Breast epithelium (tissue), 4 donors: ENCODE results near the gene OPRD1. TPM values are rescaled to one million over a fixed set of nuclear protein-coding genes. Genes with fewer than 3 reads are reported as not detected.

ENCODE experiments used
- DNase-seq, 2 donors: peaks; one replicate each; pipeline ENCODE4 v3.0.0-alpha.2; 2019; ENCODE audit warnings: low spot score in 2 of 2
- H3K27ac ChIP-seq, 2 donors: fragments of 200-600 bp; sonication (generic) in 1 of 2; one replicate each; pipeline ENCODE4 v1.5.1; 2016 to 2019; ENCODE audit warnings: mild to moderate bottlenecking in 1 of 2
- H3K27me3 ChIP-seq, 2 donors: fragments of 200-600 bp; sonication (generic) in 1 of 2; one replicate each; pipeline versions ENCODE4 v1.5.1 to v1.6.0; 2017 to 2019; ENCODE audit warnings: control low read depth in 1 of 2, mild to moderate bottlenecking in 1 of 2
- H3K36me3 ChIP-seq: fragments of 200-600 bp; one replicate; pipeline ENCODE4 v1.5.1; 2019
- H3K4me1 ChIP-seq, 2 donors: fragments of 200-600 bp; sonication (generic); one replicate each; pipeline ENCODE4 v1.5.1; 2016 to 2019; ENCODE audit warnings: control low read depth in 1 of 2
- H3K4me3 ChIP-seq, 3 donors: fragments of 200-600 bp; sonication (generic); 1 replicate in 2 of 3; 2 replicates in 1 of 3; pipeline ENCODE4 v1.5.1; 2016 to 2019; ENCODE audit warnings: mild to moderate bottlenecking in 3 of 3, moderate library complexity in 2 of 3
- H3K9me3 ChIP-seq, 2 donors: fragments of 200-600 bp; sonication (generic) in 1 of 2; one replicate each; pipeline ENCODE4 v1.5.1; 2016 to 2019; ENCODE audit warnings: control low read depth in 1 of 2
- CTCF ChIP-seq, 3 donors: fragments of 450-650 bp; IDR thresholded peaks; one replicate each; pipeline ENCODE4 v1.5.1; 2016 to 2017; ENCODE audit warnings: antibody characterized with exemption in 3 of 3, mild to moderate bottlenecking in 3 of 3, moderate library complexity in 3 of 3
- POLR2A ChIP-seq: fragments of 450-650 bp; IDR thresholded peaks from one replicate; pipeline ENCODE4 v1.6.1; 2016; ENCODE audit warnings: antibody characterized with exemption, mild to moderate bottlenecking, moderate library complexity
- POLR2AphosphoS5 ChIP-seq, 3 donors: sonication (generic); formaldehyde crosslinking; IDR thresholded peaks; one replicate each; pipeline ENCODE4 v1.6.1; 2017; ENCODE audit warnings: antibody characterized with exemption in 3 of 3
- intact Hi-C: fragments of 100-400 bp; cut with DNase I; formaldehyde crosslinking; loops from one replicate; pipeline ENCODE4 v1.15.1; 2023; ENCODE audit warnings: low total_unique reads
- total RNA-seq, 3 donors: library from RNA; depleted of rRNA; stranded (reverse); fragments of >200 nt; gene quantifications; one replicate each; pipeline ENCODE4 v1.1.0, GENCODE V29; 2016

Gene OPRD1
- total RNA-seq, 3 donors from 2014 or later = not detected

DNA sequence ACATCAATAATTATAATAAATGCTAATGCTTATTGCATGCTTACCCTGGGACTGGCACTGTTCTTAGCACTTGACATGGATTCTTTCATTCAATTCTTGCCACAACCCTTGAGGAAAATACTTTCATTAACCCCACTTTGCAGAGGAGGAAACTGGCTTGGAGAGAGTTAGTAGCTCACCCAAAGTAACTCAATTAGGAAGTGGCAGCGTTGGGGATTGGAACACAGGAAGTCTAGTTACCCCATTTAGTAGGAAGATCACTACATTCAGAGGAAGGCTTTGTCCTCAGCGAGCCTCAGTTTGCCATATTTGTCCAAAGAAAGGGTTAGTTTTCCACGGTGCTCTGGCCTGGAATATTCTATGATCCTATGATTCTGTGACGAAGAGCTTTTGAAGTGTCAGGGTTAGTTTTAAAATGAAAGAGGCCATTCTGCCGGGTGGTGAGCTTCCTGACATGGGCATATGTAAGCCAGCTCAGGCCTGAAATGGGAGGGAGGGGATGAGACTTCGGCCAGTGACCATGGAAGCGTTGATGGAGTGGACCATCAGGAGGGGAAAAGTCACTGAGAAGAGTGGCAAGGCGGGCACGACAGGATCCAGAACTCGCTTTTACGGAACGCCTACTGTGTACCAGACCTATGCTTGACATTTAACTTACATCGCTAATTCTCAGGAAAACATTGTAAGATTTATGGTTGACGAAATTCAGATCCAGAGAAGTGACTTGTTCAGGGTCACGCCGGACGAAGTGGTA lies 74.2 kb downstream of the OPRD1 start:
- Histone ChIP-seq H3K27me3 (no peaks in the 10 kb centered on the region), H3K9me3 (no peaks in the 10 kb centered on the region), H3K4me3 (peak overlapping the region; percentile 60 to 84 (median 82)), H3K27ac (peak overlapping the region; percentile 70 to 86), H3K36me3 (no peaks in the 10 kb centered on the region), H3K4me1 (no peaks in the 10 kb centered on the region)
- no peak for DNase-seq
- intact Hi-C loops = loop anchor here (2.0 to 10.0 kb wide), 2 partner anchors 149 to 295 kb away; partner anchors contain the start of gene SRSF4
- TF ChIP-seq CTCF (IDR thresholded peaks at IDR 0.05) (no peak), POLR2AphosphoS5 (IDR thresholded peaks at IDR 0.05) (no peak), POLR2A (no peak)

DNA sequence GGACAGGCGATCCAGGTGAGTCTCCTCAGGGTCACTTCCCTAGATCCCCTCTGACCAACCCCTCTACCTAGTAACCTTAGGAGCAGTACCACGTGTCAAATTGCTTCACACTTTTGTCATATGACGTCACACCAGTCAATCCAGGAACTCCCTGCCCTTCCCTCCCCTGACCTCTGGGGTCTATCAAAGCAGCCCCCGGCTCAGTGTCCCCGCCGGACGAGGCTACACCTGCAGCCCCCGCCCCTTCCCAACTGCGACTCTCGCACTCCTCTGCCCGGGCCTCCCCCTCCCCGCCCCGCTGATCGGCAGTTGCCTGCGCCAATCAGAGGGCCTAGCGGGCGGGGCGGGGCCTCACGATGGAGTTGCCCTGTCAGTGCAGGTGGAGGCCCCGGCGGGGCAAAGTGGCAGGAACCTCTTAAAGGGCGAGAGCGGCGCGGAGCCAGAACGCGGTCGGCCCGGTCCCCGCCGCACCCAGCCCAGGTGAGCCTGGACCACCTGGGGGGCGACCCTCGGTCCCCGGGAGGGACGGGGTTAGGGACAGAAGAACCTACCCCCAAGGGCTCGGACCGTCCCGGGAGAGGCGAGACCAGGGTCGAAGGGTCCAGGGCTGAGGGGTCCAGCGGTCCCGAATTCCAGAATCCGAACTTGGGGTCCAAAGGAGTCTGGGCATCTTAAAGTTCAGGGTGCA lies 74.9 kb downstream of the OPRD1 start:
- Histone ChIP-seq H3K4me1 (no peaks in the 10 kb centered on the region), H3K4me3 (peak overlapping the region; percentile 60 to 84 (median 82)), H3K27me3 (no peaks in the 10 kb centered on the region), H3K27ac (peak overlapping the region; percentile 70 to 86), H3K36me3 (no peaks in the 10 kb centered on the region), H3K9me3 (no peaks in the 10 kb centered on the region)
- intact Hi-C loops = loop anchor here (2.0 to 10.0 kb wide), 2 partner anchors 148 to 294 kb away; partner anchors contain the start of gene SRSF4
- peak; percentile 82 to 87 for DNase-seq
- TF ChIP-seq POLR2A (no peak), POLR2AphosphoS5 (IDR thresholded peaks at IDR 0.05) (peak in 2 of 3 donors; percentile 21 to 57), CTCF (IDR thresholded peaks at IDR 0.05) (peak in 1 of 3 donors; percentile 21)

GRCh38 chr1:28887419-28887834 lies 75.5 kb downstream of the OPRD1 start:
- no peaks in the 10 kb centered on the region for H3K4me1 ChIP-seq
- DNase-seq = no peak
- H3K27ac ChIP-seq = peak overlapping the region; percentile 70 to 86
- intact Hi-C loops = loop anchor here (2.0 to 10.0 kb wide), 2 partner anchors 147 to 293 kb away; partner anchors contain the start of gene SRSF4
- no peaks in the 10 kb centered on the region for H3K9me3 ChIP-seq
- H3K27me3 ChIP-seq = no peaks in the 10 kb centered on the region
- no peaks in the 10 kb centered on the region for H3K36me3 ChIP-seq
- no peak for TF ChIP-seq CTCF (IDR thresholded peaks at IDR 0.05)
- TF ChIP-seq POLR2AphosphoS5 (IDR thresholded peaks at IDR 0.05) = no peak
- TF ChIP-seq POLR2A = no peak
- H3K4me3 ChIP-seq = peak overlapping the region; percentile 60 to 84 (median 82)

DNA sequence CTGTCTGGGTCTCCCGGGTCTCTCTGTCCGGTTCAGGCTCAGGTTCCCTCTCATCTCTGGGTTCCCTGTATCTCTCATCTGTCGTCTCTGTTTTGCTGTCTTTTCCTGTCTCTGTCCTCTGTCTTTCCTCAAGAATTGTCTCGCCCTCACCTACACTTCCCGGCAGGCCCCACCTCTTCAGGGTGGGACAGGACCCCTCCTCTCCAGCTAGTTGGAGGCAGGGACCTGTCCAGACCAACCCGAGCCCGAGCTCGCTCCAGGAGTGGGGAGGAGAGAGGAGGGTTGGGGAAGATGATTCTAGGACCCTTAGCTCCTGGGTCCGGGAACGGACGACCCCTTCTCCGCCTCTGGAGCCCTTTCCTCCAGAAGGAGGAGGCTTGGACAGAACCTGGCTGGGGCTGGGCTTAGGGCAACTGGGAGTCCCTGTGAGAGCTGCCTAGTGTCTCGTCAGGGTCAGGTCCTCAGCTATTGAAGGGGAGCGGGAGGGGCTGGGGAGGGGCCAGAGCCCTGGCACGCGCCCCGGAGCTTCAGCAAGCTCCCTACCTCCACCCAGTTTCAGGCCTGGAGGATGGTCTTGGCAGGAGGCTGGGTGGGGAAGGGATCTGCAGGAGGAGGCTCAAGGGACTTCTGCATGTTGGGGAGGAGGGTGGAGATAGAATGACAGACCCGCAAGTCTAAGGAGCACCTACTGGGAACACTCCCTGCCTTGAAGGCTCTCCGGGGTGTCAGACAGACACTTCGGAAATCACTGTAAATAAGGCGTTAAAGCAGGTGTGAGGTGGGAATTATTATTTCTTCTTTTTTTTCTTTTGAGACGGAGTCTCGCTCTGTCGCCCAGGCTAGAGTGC lies 76.1 kb downstream of the OPRD1 start:
- H3K27ac ChIP-seq = peak overlapping the region; percentile 70 to 86

More for the DNA sequence above, 76.1 kb downstream of the OPRD1 start:
- H3K4me3 ChIP-seq = peak overlapping the region; percentile 60 to 84 (median 82)
- peak in 1 of 2 donors; percentile 19 for DNase-seq
- intact Hi-C loops = loop anchor here (2.0 to 10.0 kb wide), 2 partner anchors 147 to 293 kb away; partner anchors contain the start of gene SRSF4
- H3K36me3 ChIP-seq = no peaks in the 10 kb centered on the region
- no peaks in the 10 kb centered on the region for H3K4me1 ChIP-seq
- peak in 1 of 3 donors; percentile 25 for TF ChIP-seq POLR2AphosphoS5 (IDR thresholded peaks at IDR 0.05)
- TF ChIP-seq CTCF (IDR thresholded peaks at IDR 0.05) = no peak
- no peaks in the 10 kb centered on the region for H3K27me3 ChIP-seq
- no peaks in the 10 kb centered on the region for H3K9me3 ChIP-seq
